HG03521 (cell line): ENCODE data around the gene SNRNP200.
"Not testable (repeated sequence)": the region's sequence is repeated elsewhere in the genome, so short reads cannot be mapped to it uniquely, and the experiment has no call there.

Experiments
- ATAC-seq: cut with Tn5 transposase; IDR thresholded peaks from one replicate; pipeline ENCODE4 v1.9.1; 2021; ENCODE audit warnings: mild to moderate bottlenecking, moderate library complexity; ENCODE audit not compliant: unreplicated experiment

SNRNP200 gene

GRCh38 chr2:96325041-96325883, 19.9 kb upstream of the SNRNP200 start, which contains the start of gene ITPRIPL1:
Gene ITPRIPL1 (plus strand): TSS chr2:96325317. CDS start chr2:96325840, 523 bp downstream.
- ATAC-seq: no peak

- ATAC-seq: no peak
These were observed 19.3 kb upstream of the SNRNP200 start for GRCh38 chr2:96324721-96325040.

GRCh38 chr2:96323849-96324248, 18.5 kb upstream of the SNRNP200 start:
- no peak for ATAC-seq

- ATAC-seq: peak; percentile 19
These were observed 15.6 kb upstream of the SNRNP200 start for GRCh38 chr2:96320728-96321622.

GRCh38 chr2:96320326-96320725, 15.0 kb upstream of the SNRNP200 start:
- ATAC-seq: no peak

GRCh38 chr2:96319396-96319795, 14.1 kb upstream of the SNRNP200 start:
- no peak for ATAC-seq

DNA sequence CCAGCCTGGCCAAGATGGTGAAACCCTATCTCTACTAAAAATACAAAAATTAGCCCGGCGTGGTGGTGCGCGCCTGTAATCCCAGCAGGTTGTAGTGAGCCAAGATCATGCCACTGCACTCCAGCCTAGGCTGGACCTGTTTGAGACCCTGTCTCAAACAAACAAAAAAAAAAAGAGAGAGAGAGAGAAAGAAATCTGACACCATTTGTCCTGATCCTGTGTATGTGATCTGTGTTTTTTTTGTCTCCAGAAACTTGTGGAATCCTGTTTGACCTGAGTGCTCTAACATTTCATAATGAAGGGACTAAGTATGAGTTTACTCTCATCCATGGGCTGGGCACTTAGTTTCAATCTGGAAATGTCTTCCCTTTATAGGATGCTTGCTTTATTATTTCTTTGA, 13.4 kb upstream of the SNRNP200 start:
- ATAC-seq: no peak

DNA sequence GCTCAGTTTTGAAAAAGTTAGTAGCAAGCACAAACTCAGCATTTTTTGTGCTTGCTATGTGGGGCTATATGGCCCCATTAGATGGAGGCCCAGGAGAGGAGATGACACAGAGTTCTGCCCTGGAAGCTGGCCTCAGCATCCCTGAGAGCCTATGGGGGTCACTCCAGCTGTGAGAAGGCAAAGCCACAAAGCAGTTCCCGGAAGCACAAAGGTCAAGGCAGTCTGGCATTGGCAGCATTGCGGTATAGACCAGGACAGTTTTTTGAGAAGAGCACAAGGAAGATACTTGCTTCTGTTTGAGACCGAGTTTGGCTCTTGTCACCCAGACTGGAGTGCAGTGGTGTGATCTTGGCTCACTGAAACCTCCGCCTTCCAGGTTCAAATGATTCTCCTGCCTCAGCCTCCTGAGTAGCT, 12.2 kb upstream of the SNRNP200 start:
- no peak for ATAC-seq

DNA sequence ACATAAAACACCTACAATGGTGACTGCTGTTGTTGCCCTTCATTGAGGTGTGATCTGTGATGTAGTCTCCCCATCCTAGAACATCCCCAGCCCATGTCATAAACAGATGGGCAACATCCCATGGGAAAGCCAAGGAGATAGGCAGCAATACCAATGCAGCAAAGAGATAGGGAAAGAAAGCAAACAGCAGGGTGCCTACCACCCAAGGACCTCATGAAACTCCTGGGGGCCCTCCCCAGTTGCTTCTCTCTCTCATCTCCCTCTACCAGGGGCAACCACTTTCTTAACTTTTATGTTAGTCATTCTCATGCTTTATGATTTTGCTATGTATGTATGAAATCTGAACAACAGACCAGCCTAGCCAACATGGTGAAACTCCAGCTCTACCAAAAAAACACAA, 11.7 kb upstream of the SNRNP200 start:
- no peak for ATAC-seq

GRCh38 chr2:96315400-96316071, 10.2 kb upstream of the SNRNP200 start:
- ATAC-seq: no peak

DNA sequence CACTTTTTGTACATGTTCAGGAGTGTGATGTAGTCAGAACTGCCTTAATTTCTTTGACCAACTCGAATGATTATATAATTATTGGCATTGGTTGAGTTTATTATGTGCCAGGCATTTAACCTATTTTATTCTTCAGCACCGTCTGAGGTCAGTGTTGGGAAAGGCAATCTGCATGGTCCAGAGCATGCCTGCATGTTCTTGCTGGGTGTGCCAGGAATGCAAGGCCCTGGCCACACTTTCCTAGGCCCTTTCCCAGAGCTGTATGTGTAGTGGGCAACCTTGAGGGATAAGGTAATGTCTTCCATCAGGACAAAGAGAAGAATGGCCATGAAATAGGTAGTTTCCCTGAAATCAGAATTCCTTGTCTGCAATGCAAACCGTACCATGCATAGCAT, 9.7 kb upstream of the SNRNP200 start:
- ATAC-seq: no peak

- no peak for ATAC-seq
These were observed 2.9 kb upstream of the SNRNP200 start for GRCh38 chr2:96308248-96308647.

DNA sequence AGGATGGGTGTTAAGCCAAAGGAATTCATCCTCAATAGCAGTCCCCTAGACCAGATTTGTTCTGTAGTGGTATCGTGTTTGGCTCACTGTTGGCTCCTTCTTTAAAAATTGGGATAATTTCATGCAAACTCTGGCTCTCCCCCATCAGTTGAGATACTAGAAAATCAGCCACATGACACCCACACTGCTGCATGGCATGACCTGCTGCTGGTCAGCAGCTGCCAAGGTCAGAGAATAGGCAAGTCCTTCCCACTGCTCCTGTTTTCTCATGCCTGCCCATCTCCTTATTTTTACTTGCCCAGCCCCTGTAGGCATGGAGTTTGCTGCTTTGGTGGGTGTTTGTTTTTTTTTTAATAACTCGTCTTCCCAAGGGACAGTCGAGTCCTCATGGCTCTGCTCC, 1.0 kb upstream of the SNRNP200 start:
- no peak for ATAC-seq

- no peak for ATAC-seq
These were observed 598 bp upstream of the SNRNP200 start for GRCh38 chr2:96305979-96306308.

- ATAC-seq: no peak
These were observed 740 bp downstream of the SNRNP200 start for GRCh38 chr2:96304606-96305005.

- no peak for ATAC-seq
These were observed 3.5 kb downstream of the SNRNP200 start for GRCh38 chr2:96301865-96302264.

DNA sequence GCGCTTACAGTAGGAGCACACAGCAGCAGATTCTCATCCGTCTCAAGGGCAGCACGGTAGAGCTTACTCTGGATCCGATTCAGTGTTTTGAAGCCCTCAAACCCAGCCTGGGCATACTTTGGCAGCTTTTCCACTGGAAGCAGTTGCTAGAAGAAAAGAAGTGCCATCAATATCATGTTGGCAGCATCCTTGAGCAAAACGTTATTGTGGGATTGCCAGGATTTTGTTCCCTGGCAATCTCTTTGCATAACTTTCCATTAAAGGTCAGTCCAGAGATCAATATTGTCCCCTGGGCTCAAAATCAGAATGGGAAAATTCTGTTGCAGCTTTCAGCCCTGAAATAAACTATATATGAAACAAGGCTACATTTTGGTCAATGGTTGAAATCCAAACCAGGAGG, 8.4 kb downstream of the SNRNP200 start:
- ATAC-seq: no peak

- not testable (repeated sequence) for ATAC-seq
These were observed 11.1 kb downstream of the SNRNP200 start for GRCh38 chr2:96294271-96294670.

GRCh38 chr2:96291751-96292150, 13.6 kb downstream of the SNRNP200 start:
- no peak for ATAC-seq

GRCh38 chr2:96287273-96287856, 18.0 kb downstream of the SNRNP200 start:
- no peak for ATAC-seq
